OCI-M2 (cell line): ENCODE data around the gene ASB1.

Experiments
- DNase-seq: peaks from one replicate; lab custom pipeline; 2025; ENCODE audit not compliant: unreplicated experiment; lab: John Stamatoyannopoulos, UW

Gene ASB1

DNA sequence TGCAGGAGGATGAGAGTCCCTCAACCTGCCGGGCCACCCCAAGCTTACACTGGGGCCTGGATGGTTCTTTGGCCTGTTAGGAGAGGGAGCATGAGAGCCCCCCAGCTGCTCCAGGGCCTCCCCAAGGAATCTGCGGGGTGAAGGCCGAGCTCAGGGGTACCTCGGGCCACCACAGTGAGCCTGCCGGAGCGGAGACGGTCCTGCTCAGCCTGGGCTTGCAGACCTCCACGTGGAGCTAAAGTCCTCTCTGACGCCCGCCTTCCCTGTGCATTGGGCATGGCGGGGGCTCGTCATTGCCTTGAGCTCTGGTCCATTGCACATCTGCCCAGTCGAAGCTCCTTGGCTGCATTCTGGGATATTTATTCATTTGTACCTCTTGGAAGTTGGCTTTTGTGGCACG, 62.7 kb downstream of the ASB1 start:
- no peak for DNase-seq

DNA sequence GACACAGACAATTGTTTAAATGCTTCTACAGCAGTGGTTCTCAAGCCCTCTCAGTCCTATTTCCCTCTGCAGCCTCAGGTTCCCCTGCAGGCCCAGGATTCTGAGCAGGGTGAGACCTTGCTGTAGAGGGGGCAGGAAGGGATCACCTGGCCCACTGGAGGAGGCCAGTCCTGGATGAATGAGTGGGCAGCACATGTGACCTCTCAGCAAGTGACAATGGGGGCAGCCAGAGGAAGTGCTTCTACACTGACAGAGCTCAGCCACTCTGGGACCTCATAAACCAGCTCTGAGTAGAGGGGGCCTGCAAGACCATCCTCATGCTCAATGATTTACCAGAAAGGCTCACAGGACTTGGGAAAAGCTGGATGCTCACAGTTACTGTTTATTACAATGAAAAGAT, 63.2 kb downstream of the ASB1 start:
- DNase-seq, result no peak

GRCh38 chr2:238492840-238493239, 66.1 kb downstream of the ASB1 start:
- DNase-seq, result no peak

DNA sequence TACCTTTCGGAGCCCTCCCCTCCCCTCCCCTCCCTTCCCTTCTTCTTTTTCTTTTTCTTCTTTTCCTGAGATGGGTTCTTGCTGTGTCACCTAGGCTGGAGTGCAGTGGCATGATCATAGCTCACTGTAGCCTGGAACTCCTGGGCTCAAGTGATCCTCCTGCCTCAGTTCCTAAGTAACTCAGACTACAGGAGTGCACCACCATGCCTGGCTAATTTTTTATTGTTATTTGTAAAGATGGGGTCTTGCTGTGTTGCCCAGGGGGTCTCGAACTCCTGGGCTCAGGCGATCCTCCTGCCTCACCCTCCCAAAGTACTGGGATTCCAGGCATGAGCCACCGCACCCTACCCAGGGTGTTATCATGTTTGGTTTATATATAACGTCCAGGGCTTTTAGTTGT, 66.7 kb downstream of the ASB1 start:
- DNase-seq, result no peak

GRCh38 chr2:238493880-238494572, 67.3 kb downstream of the ASB1 start:
- DNase-seq, result no peak

GRCh38 chr2:238494573-238494961, 67.8 kb downstream of the ASB1 start:
- no peak for DNase-seq

GRCh38 chr2:238495422-238495821, 68.7 kb downstream of the ASB1 start:
- DNase-seq, result no peak

DNA sequence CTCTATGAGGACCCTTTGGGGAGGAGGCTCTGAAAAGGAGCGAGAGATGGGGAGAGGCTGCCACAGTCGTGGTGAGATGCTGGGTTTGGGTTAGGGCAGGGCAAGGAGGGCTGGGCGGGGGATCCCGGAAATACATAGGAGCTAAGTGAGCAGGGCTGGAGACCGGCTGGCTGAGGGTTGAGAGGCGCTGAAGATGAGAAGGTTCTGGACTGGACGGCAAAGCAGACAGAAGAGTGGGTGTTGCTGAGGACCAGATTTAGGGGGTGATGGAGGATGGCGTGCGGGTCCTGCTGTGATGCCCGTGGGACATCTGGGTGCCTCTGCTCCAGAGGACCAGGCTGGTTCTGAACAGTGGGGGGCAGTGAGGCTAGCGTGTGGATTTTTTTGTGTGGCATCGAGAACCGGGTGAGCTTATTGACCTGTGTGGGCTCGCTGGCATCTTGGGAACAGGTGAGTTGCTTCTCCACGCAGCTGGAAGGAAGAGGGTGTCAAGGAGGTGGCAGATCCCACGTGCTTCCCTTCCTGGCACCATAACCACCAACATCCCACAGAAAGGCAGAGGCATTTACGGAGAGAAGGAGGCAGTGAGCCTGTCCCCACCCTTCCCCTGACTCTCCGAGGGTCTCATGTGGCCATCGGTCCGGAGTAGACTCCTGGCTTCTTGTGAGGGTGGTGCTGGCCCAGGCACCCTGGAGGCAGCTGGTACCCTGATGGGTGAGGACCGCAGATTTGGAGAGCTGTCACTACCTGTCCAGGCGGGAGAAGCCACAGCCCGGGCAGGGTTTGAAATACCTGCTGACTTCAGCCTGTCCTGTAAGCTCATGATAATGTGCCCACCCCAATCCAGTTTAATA, 70.3 kb downstream of the ASB1 start:
- no peak for DNase-seq

DNA sequence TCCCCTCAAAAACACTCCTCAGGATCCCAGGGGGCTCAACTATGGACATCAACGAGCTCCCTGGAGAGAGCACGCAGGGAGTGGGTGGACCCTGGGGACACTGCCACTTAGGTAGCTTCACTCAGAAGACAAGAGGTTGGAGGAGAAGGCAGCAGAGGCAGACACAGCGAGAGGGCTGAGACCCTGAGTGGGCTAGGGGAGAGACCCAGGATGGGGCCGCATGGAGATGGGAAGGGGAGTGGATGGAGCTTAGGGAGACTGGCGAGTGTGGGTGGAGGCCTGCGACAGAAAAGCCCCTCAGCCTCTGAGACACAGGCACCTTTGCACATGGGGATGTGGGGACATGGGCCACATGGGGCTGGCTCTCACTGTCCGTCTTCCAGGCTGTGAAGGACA, 70.9 kb downstream of the ASB1 start:
- DNase-seq, result no peak

DNA sequence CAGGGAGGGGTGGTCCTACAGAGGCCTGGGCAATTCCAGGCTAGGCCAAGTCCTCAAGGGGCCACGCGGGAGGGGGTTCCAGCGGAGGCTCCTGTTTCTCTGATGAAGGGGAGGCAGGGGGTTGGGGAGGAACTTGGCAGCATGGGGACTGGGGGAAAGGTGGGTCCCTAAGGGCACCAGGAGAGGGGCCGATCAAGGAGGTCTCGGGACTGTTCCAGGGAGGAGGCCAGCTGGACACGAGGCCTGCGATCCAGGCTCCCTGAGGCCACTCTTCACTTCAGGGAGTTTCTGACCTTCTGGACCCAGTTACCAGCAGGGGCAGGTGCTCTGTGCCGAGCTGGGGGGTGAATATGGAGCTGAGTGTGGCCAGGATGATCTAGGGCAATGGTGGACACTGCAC, 71.5 kb downstream of the ASB1 start:
- no peak for DNase-seq

DNA sequence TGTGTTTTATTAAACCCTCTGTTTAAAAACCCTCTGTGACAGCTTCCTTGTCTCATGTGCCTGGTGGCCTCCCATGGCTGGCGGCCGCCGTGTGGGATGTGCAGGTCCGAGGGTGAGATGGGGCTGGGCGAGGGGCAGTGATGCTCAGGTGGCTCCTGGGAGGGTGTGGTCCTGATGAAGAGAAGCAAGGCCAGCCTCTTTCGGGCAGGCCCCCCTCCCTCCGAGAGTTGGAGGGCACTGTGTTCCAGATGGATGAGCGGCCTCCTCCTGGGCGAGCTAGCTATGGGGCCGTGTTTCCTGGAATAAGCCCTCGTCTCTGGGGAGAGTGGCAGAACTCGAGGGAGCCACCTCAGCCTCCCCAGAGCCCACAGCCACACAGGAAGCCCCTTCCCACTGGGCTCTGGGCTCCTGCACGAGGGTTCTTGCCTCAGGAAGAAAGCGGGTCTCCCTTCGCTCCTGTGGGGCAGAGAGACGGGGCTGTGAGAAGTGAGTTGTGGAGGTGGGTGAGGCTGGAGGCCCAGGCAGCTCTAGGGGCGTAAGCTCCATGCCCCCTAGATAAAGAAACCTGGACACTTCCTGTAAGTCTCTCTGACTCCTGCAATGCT, 72.1 kb downstream of the ASB1 start:
- DNase-seq, result no peak

GRCh38 chr2:238499731-238500580, 73.2 kb downstream of the ASB1 start:
- no peak for DNase-seq

DNA sequence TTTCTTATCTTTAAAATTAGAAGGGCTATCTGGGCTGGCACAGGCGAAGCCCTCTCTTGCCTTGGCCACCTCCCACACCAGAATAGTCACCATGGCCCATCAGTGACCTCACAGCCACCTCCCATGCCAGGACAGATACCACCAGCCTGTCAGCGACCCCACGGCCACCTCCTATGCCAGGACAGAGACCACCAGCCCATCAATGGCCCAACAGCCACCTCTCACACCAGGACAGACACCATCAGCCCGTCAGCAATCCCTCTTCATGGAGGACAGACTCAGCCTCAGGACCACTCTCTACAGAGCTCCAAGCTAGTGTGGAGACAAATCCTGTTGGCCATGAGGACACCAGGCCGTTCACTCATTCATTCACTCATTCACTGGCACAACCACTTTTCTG, 74.6 kb downstream of the ASB1 start:
- no peak for DNase-seq
